HepG2 (cell line): ENCODE results near the gene ZFHX3. TPM values are rescaled to one million over a fixed set of nuclear protein-coding genes. Genes with fewer than 3 reads are reported as not detected.

Experiments
- AGO2 ChIP-seq: fragments of 200-400 bp; formaldehyde crosslinking; optimal IDR thresholded peaks from 2 replicates; pipeline ENCODE3; 2017; ENCODE audit warnings: mild to moderate bottlenecking, low read depth, low read length, moderate library complexity
- CC2D1A ChIP-seq: sonication (generic); formaldehyde crosslinking; IDR thresholded peaks from 2 replicates; pipeline ENCODE4 v1.8.1; 2023; ENCODE audit warnings: mild to moderate bottlenecking, missing genetic modification reagents
- KDM4B ChIP-seq: sonication (generic); formaldehyde crosslinking; IDR thresholded peaks from 2 replicates; pipeline ENCODE4 v1.4.0; 2020; ENCODE audit warnings: missing genetic modification reagents
- MEIS1 ChIP-seq: sonication (generic); formaldehyde crosslinking; IDR thresholded peaks from 2 replicates; pipeline ENCODE4 v1.9.0; 2021; ENCODE audit warnings: mild to moderate bottlenecking, missing genetic modification reagents, moderate library complexity, borderline replicate concordance
- NCOA1 ChIP-seq: sonication (generic); formaldehyde crosslinking; IDR thresholded peaks from 2 replicates; pipeline ENCODE4 v1.9.0; 2021; ENCODE audit warnings: missing genetic modification reagents
- NFATC3 ChIP-seq: sonication (generic); formaldehyde crosslinking; IDR thresholded peaks from 2 replicates; pipeline ENCODE4 v1.5.1; 2020; ENCODE audit warnings: mild to moderate bottlenecking, missing genetic modification reagents
- NFRKB ChIP-seq: fragments of 450-650 bp; IDR thresholded peaks from 2 replicates; pipeline ENCODE4 v1.6.1; 2017
- RNF2 ChIP-seq: fragments of 450-650 bp; conservative IDR thresholded peaks from 2 replicates; pipeline ENCODE4 v1.6.1; 2016; ENCODE audit warnings: low read depth
- SIX4 ChIP-seq: sonication (generic); formaldehyde crosslinking; IDR thresholded peaks from 2 replicates; pipeline ENCODE4 v1.4.0; 2020; ENCODE audit warnings: missing genetic modification reagents
- ZNF3 ChIP-seq: IDR thresholded peaks from 2 replicates; pipeline ENCODE4 v1.7.0; 2017; ENCODE audit warnings: inconsistent platforms
- ZNF577 ChIP-seq: sonication (generic); formaldehyde crosslinking; IDR thresholded peaks from 2 replicates; pipeline ENCODE4 v1.4.0; 2020; ENCODE audit warnings: mild to moderate bottlenecking, low read depth, missing genetic modification reagents, borderline replicate concordance
- ZNF720 ChIP-seq: sonication (generic); formaldehyde crosslinking; IDR thresholded peaks from 2 replicates; pipeline ENCODE4 v1.4.0; 2020; ENCODE audit warnings: missing genetic modification reagents
- ZSCAN12 ChIP-seq: sonication (generic); formaldehyde crosslinking; IDR thresholded peaks from 2 replicates; pipeline ENCODE4 v1.9.0; 2021; ENCODE audit warnings: mild to moderate bottlenecking, missing genetic modification reagents
- polyA plus RNA-seq, 8 experiments: library from polyadenylated mRNA; depleted of rRNA in 3 of 8; stranded (reverse) in 7 of 8; unstranded in 1 of 8; fragments of >200 nt; fragmentation: Illumina TruSeq in 4 of 8; extraction: Trizol in 4 of 8; gene quantifications; 2 replicates each; pipeline versions ENCODE4 v1.2.1 to v1.2.3, GENCODE V29; 2011 to 2016; ENCODE audit warnings: low read depth in 4 of 8, missing spikeins in 1 of 8, mixed read lengths in 1 of 8; ENCODE audit not compliant: insufficient read depth in 1 of 8
- total RNA-seq, 5 experiments: library from RNA; depleted of rRNA; stranded (reverse); fragments of >200 nt; fragmentation: Illumina TruSeq; extraction: Trizol; gene quantifications; 2 replicates each; pipeline ENCODE4 v1.2.3, GENCODE V29; 2016; ENCODE audit warnings: low read depth in 1 of 5
- TF ChIP-seq, protein P1 (sequence below): sonication (generic); formaldehyde crosslinking; IDR thresholded peaks from 2 replicates; pipeline ENCODE4 v1.8.1; 2023; ENCODE audit warnings: missing genetic modification reagents, mild to moderate bottlenecking, borderline replicate concordance
- TF ChIP-seq, protein P2 (sequence below): sonication (generic); formaldehyde crosslinking; IDR thresholded peaks from 2 replicates; pipeline ENCODE4 v1.8.0; 2022; ENCODE audit warnings: missing genetic modification reagents, mild to moderate bottlenecking, moderate library complexity, borderline replicate concordance
- TF ChIP-seq, protein P3 (sequence below): sonication (generic); formaldehyde crosslinking; IDR thresholded peaks from 2 replicates; pipeline ENCODE4 v1.8.1; 2022; ENCODE audit warnings: mild to moderate bottlenecking, missing genetic modification reagents
- TF ChIP-seq, protein P4 (sequence below): sonication (generic); formaldehyde crosslinking; IDR thresholded peaks from one replicate; pipeline ENCODE4 v1.5.1; 2020; ENCODE audit warnings: mild to moderate bottlenecking, missing genetic modification reagents; ENCODE audit errors: not compliant biosample characterization
- TF ChIP-seq, protein P5 (sequence below): IDR thresholded peaks from 2 replicates; pipeline ENCODE4 v1.6.1; 2018; ENCODE audit warnings: missing genetic modification reagents, mild to moderate bottlenecking, missing compliant biosample characterization

The ZFHX3 gene
- total and polyA plus RNA-seq, 2 of the 13 experiments (the other 11 are each of a cell fraction or from before 2014, with no cell fraction given) = 5.0 to 6.0 TPM

DNA sequence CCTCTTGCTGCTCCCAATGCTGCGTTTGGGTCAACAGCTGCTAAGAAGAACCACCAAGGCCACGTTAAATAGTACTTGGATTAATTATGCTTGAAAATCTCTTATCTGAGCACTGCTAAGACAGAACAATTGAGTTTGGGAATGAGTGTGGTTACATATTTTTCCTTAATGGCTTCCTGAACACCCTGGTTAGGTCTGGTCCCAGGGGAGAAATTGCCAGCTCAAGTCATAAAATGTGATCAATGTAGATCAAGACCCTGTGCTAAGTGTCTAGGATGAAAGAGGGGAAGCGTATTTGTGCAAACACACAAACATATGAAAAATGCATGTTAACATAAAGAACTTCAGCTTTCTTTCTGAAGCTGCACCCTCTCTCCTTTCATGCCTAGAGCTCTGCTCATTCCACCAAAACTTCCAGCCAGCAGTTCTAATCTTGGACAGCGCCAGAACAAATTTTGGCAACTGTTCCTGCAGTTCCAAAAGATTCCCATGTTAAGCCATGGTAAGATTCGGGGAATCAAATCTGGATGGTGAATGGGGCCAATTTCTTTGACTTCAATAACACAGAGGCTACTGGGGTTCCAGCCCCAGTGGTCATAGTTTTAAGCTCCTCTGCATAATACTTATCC, 72.0 kb downstream of the ZFHX3 start (continued):
- no peak for TF ChIP-seq ZNF3 (CRISPR knock-in tag)
- TF ChIP-seq, protein P1, sequence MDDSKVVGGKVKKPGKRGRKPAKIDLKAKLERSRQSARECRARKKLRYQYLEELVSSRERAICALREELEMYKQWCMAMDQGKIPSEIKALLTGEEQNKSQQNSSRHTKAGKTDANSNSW = no peak
- TF ChIP-seq, protein P2, sequence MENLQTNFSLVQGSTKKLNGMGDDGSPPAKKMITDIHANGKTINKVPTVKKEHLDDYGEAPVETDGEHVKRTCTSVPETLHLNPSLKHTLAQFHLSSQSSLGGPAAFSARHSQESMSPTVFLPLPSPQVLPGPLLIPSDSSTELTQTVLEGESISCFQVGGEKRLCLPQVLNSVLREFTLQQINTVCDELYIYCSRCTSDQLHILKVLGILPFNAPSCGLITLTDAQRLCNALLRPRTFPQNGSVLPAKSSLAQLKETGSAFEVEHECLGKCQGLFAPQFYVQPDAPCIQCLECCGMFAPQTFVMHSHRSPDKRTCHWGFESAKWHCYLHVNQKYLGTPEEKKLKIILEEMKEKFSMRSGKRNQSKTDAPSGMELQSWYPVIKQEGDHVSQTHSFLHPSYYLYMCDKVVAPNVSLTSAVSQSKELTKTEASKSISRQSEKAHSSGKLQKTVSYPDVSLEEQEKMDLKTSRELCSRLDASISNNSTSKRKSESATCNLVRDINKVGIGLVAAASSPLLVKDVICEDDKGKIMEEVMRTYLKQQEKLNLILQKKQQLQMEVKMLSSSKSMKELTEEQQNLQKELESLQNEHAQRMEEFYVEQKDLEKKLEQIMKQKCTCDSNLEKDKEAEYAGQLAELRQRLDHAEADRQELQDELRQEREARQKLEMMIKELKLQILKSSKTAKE = no peak
- no peak for TF ChIP-seq NCOA1
- TF ChIP-seq ZNF577 (CRISPR knock-in tag) = no peak
- TF ChIP-seq, protein P3, sequence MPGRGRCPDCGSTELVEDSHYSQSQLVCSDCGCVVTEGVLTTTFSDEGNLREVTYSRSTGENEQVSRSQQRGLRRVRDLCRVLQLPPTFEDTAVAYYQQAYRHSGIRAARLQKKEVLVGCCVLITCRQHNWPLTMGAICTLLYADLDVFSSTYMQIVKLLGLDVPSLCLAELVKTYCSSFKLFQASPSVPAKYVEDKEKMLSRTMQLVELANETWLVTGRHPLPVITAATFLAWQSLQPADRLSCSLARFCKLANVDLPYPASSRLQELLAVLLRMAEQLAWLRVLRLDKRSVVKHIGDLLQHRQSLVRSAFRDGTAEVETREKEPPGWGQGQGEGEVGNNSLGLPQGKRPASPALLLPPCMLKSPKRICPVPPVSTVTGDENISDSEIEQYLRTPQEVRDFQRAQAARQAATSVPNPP (CRISPR knock-in tag) = no peak
- TF ChIP-seq NFATC3 = no peak
- TF ChIP-seq SIX4 (CRISPR knock-in tag) = no peak
- TF ChIP-seq CC2D1A = 0 out of 2 replicates have a peak, but pooled peaks have one; percentile 73
- TF ChIP-seq MEIS1 (CRISPR knock-in tag) = no peak
- TF ChIP-seq, protein P4, sequence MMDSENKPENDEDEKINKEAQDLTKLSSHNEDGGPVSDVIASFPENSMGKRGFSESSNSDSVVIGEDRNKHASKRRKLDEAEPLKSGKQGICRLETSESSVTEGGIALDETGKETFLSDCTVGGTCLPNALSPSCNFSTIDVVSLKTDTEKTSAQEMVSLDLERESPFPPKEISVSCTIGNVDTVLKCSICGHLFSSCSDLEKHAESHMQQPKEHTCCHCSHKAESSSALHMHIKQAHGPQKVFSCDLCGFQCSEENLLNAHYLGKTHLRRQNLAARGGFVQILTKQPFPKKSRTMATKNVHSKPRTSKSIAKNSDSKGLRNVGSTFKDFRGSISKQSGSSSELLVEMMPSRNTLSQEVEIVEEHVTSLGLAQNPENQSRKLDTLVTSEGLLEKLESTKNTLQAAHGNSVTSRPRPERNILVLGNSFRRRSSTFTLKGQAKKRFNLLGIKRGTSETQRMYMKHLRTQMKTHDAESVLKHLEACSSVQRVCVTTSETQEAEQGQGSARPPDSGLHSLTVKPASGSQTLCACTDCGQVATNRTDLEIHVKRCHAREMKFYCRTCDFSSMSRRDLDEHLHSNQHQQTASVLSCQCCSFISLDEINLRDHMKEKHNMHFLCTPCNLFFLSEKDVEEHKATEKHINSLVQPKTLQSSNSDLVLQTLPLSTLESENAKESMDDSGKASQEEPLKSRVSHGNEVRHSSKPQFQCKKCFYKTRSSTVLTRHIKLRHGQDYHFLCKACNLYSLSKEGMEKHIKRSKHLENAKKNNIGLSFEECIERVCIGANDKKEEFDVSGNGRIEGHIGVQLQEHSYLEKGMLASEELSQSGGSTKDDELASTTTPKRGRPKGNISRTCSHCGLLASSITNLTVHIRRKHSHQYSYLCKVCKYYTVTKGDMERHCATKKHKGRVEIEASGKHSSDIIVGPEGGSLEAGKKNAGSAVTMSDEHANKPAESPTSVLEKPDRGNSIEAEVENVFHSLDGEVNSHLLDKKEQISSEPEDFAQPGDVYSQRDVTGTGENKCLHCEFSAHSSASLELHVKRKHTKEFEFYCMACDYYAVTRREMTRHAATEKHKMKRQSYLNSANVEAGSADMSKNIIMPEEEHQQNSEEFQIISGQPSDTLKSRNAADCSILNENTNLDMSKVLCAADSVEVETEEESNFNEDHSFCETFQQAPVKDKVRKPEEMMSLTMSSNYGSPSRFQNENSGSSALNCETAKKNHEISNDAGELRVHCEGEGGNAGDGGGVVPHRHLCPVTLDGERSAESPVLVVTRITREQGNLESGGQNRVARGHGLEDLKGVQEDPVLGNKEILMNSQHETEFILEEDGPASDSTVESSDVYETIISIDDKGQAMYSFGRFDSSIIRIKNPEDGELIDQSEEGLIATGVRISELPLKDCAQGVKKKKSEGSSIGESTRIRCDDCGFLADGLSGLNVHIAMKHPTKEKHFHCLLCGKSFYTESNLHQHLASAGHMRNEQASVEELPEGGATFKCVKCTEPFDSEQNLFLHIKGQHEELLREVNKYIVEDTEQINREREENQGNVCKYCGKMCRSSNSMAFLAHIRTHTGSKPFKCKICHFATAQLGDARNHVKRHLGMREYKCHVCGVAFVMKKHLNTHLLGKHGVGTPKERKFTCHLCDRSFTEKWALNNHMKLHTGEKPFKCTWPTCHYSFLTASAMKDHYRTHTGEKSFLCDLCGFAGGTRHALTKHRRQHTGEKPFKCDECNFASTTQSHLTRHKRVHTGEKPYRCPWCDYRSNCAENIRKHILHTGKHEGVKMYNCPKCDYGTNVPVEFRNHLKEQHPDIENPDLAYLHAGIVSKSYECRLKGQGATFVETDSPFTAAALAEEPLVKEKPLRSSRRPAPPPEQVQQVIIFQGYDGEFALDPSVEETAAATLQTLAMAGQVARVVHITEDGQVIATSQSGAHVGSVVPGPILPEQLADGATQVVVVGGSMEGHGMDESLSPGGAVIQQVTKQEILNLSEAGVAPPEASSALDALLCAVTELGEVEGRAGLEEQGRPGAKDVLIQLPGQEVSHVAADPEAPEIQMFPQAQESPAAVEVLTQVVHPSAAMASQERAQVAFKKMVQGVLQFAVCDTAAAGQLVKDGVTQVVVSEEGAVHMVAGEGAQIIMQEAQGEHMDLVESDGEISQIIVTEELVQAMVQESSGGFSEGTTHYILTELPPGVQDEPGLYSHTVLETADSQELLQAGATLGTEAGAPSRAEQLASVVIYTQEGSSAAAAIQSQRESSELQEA (CRISPR knock-in tag) = no peak
- no peak for TF ChIP-seq ZSCAN12
- TF ChIP-seq ZNF720 (CRISPR knock-in tag) = no peak
- TF ChIP-seq RNF2 = no peak
- TF ChIP-seq NFRKB = no peak
- no peak for TF ChIP-seq KDM4B (CRISPR knock-in tag)
- TF ChIP-seq AGO2 = no peak
- TF ChIP-seq, protein P5, sequence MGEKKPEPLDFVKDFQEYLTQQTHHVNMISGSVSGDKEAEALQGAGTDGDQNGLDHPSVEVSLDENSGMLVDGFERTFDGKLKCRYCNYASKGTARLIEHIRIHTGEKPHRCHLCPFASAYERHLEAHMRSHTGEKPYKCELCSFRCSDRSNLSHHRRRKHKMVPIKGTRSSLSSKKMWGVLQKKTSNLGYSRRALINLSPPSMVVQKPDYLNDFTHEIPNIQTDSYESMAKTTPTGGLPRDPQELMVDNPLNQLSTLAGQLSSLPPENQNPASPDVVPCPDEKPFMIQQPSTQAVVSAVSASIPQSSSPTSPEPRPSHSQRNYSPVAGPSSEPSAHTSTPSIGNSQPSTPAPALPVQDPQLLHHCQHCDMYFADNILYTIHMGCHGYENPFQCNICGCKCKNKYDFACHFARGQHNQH (CRISPR knock-in tag) = no peak
